SK-N-SH (cell line): ENCODE results near the gene EDARADD.
"Not testable (repeated sequence)": the region's sequence is repeated elsewhere in the genome, so short reads cannot be mapped to it uniquely, and the experiment has no call there.

ENCODE experiments used
- NRF1 ChIP-seq: IDR thresholded peaks from 2 replicates; pipeline ENCODE4 v1.6.1; 2012; ENCODE audit warnings: low read depth, mild to moderate bottlenecking, low read length
- RAD21 ChIP-seq: IDR thresholded peaks from 2 replicates; pipeline ENCODE4 v1.6.1; 2012; ENCODE audit warnings: mild to moderate bottlenecking, low read length
- RCOR1 ChIP-seq: fragments of 150-350 bp; IDR thresholded peaks from 2 replicates; pipeline ENCODE4 v1.6.1; 2017; ENCODE audit warnings: antibody characterized with exemption, low read length
- TF ChIP-seq, protein P1 (sequence below): fragments of 200-600 bp; sonication (generic); IDR thresholded peaks from 2 replicates; pipeline ENCODE4 v1.6.1; 2017; ENCODE audit warnings: antibody characterized with exemption, mild to moderate bottlenecking, moderate library complexity

DNA sequence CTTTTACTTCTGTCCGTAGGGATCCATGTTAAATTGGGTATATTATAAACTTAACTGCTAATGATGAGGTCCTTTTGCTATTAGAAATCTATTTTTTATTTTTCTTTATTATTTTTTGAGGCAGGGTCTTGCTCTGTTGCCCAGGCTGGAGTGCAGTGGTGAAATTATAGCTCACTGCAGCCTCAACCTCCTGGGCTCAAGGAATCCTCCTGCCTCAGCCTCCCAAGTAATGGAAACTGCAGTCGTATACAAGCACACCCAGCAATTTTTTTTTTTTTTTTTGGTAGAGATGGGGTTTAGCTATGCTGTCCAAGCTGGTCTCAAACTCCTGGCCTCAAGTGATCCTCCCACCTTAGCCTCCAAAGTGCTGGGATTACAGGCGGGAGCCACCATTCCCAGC is 95.1 kb downstream of the EDARADD start:
- TF ChIP-seq RCOR1, RAD21, NRF1: not testable (repeated sequence)
- TF ChIP-seq, protein P1, sequence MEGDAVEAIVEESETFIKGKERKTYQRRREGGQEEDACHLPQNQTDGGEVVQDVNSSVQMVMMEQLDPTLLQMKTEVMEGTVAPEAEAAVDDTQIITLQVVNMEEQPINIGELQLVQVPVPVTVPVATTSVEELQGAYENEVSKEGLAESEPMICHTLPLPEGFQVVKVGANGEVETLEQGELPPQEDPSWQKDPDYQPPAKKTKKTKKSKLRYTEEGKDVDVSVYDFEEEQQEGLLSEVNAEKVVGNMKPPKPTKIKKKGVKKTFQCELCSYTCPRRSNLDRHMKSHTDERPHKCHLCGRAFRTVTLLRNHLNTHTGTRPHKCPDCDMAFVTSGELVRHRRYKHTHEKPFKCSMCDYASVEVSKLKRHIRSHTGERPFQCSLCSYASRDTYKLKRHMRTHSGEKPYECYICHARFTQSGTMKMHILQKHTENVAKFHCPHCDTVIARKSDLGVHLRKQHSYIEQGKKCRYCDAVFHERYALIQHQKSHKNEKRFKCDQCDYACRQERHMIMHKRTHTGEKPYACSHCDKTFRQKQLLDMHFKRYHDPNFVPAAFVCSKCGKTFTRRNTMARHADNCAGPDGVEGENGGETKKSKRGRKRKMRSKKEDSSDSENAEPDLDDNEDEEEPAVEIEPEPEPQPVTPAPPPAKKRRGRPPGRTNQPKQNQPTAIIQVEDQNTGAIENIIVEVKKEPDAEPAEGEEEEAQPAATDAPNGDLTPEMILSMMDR, result not testable (repeated sequence)
